WTC11 (cell line): Measurements from ENCODE around the gene PPP1R3E. TPM values are rescaled to one million over a fixed set of nuclear protein-coding genes. Genes with fewer than 3 reads are reported as not detected.

Experiments
- ATAC-seq: fragments of 200-7000 bp; cut with Tn5 transposase; 2 replicates; pipeline ENCODE4 v1.10.0; 2021; ENCODE audit warnings: mild to moderate bottlenecking, moderate library complexity
- CTCF ChIA-PET: fragments of 300-600 bp; sonication (Branson Sonifier 250); formaldehyde crosslinking; loops from one replicate; lab custom pipeline; 2021; ENCODE audit warnings: antibody characterized with exemption; lab: Charles Lee
- POLR2A ChIA-PET: fragments of 350-600 bp; sonication (Branson Sonifier 250); formaldehyde crosslinking; loops from one replicate; lab custom pipeline; 2021; ENCODE audit warnings: antibody characterized with exemption; lab: Charles Lee
- DNase-seq: peaks from one replicate; pipeline ENCODE4 v3.0.0; 2021; ENCODE audit warnings: low spot score
- H3K27ac Mint-ChIP-seq: 2 replicates; pipeline ENCODE4 v1.8.0; 2021; ENCODE audit warnings: mixed read lengths
- H3K27me3 Mint-ChIP-seq: 2 replicates; pipeline ENCODE4 v1.8.0; 2021; ENCODE audit warnings: low read depth, mild to moderate bottlenecking, moderate library complexity, mixed read lengths
- H3K36me3 Mint-ChIP-seq: 2 replicates; pipeline ENCODE4 v1.8.0; 2021; ENCODE audit warnings: mixed read lengths
- H3K4me1 Mint-ChIP-seq: 2 replicates; pipeline ENCODE4 v1.8.0; 2022; ENCODE audit warnings: mixed read lengths
- H3K4me3 Mint-ChIP-seq: 2 replicates; pipeline ENCODE4 v1.8.0; 2021; ENCODE audit warnings: mild to moderate bottlenecking, moderate library complexity, mixed read lengths
- H3K9me3 Mint-ChIP-seq: 2 replicates; pipeline ENCODE4 v1.8.0; 2021; ENCODE audit warnings: mixed read lengths
- ARID4B ChIP-seq: sonication (generic); formaldehyde crosslinking; IDR thresholded peaks from 2 replicates; pipeline ENCODE4 v1.8.0; 2023; ENCODE audit warnings: missing genetic modification reagents, mild to moderate bottlenecking, borderline replicate concordance
- ATF3 ChIP-seq: sonication (generic); formaldehyde crosslinking; conservative IDR thresholded peaks from 2 replicates; pipeline ENCODE4 v1.8.1; 2022; ENCODE audit warnings: mild to moderate bottlenecking, missing genetic modification reagents
- CBFB ChIP-seq: sonication (generic); formaldehyde crosslinking; IDR thresholded peaks from 2 replicates; pipeline ENCODE4 v1.8.1; 2022; ENCODE audit warnings: mild to moderate bottlenecking, low read depth, missing genetic modification reagents
- ELF4 ChIP-seq: sonication (generic); formaldehyde crosslinking; IDR thresholded peaks from 2 replicates; pipeline ENCODE4 v1.8.1; 2022; ENCODE audit warnings: low read depth, mild to moderate bottlenecking, moderate library complexity, missing genetic modification reagents
- FOXP1 ChIP-seq: sonication (generic); formaldehyde crosslinking; IDR thresholded peaks from 2 replicates; pipeline ENCODE4 v1.8.0; 2022; ENCODE audit warnings: missing genetic modification reagents, mild to moderate bottlenecking, moderate library complexity, borderline replicate concordance
- MAX ChIP-seq: sonication (generic); formaldehyde crosslinking; IDR thresholded peaks from 2 replicates; pipeline ENCODE4 v1.8.0; 2022; ENCODE audit warnings: mild to moderate bottlenecking, missing genetic modification reagents
- MXD4 ChIP-seq: fragments of 250-450 bp; sonication (Bioruptor Pico); IDR thresholded peaks from 2 replicates; pipeline ENCODE4 v1.8.0; 2021; ENCODE audit warnings: mild to moderate bottlenecking, moderate library complexity, borderline replicate concordance
- NFATC4 ChIP-seq: fragments of 250-450 bp; sonication (Bioruptor Pico); IDR thresholded peaks from 2 replicates; pipeline ENCODE4 v1.9.0; 2021; ENCODE audit warnings: mild to moderate bottlenecking
- OVOL2 ChIP-seq: fragments of 250-450 bp; sonication (Bioruptor Pico); IDR thresholded peaks from 2 replicates; pipeline ENCODE4 v1.9.0; 2021; ENCODE audit warnings: mild to moderate bottlenecking, borderline replicate concordance
- PRRX2 ChIP-seq: fragments of 250-450 bp; sonication (Bioruptor Pico); IDR thresholded peaks from 2 replicates; pipeline ENCODE4 v1.8.0; 2021; ENCODE audit warnings: mild to moderate bottlenecking
- SMAD3 ChIP-seq: sonication (generic); formaldehyde crosslinking; IDR thresholded peaks from 2 replicates; pipeline ENCODE4 v1.8.0; 2022; ENCODE audit warnings: missing genetic modification reagents, mild to moderate bottlenecking, borderline replicate concordance
- SMAD4 ChIP-seq: sonication (generic); formaldehyde crosslinking; IDR thresholded peaks from 2 replicates; pipeline ENCODE4 v1.8.0; 2022; ENCODE audit warnings: mild to moderate bottlenecking, missing genetic modification reagents
- ZBTB21 ChIP-seq: sonication (generic); formaldehyde crosslinking; IDR thresholded peaks from 2 replicates; pipeline ENCODE4 v1.8.1; 2023; ENCODE audit warnings: mild to moderate bottlenecking, missing genetic modification reagents, borderline replicate concordance
- ZNF121 ChIP-seq: sonication (generic); formaldehyde crosslinking; IDR thresholded peaks from 2 replicates; pipeline ENCODE4 v1.8.0; 2023; ENCODE audit warnings: missing genetic modification reagents
- ZNF232 ChIP-seq: sonication (generic); formaldehyde crosslinking; IDR thresholded peaks from 2 replicates; pipeline ENCODE4 v1.8.0; 2022; ENCODE audit warnings: mild to moderate bottlenecking, missing genetic modification reagents
- ZNF317 ChIP-seq: sonication (generic); formaldehyde crosslinking; IDR thresholded peaks from 2 replicates; pipeline ENCODE4 v1.8.1; 2023; ENCODE audit warnings: low read depth, mild to moderate bottlenecking, moderate library complexity, missing genetic modification reagents, borderline replicate concordance
- ZNF423 ChIP-seq: fragments of 250-450 bp; sonication (Bioruptor Pico); IDR thresholded peaks from 2 replicates; pipeline ENCODE4 v2.1.2; 2022; ENCODE audit warnings: mild to moderate bottlenecking, moderate library complexity
- total RNA-seq: library from RNA; stranded (reverse); gene quantifications from 3 replicates; pipeline ENCODE4 v1.2.3, GENCODE V29; 2021

PPP1R3E gene
- total RNA-seq, 1 experiment from 2014 or later: 7.4 TPM

GRCh38 chr14:23339506-23340268 lies 37.0 kb upstream of the PPP1R3E start:
- ATAC-seq: no peak
- 0 out of 2 replicates have a peak, but pooled peaks cover 4% of the 10 kb centered on the region for H3K4me1 Mint-ChIP-seq
- ChIA-PET POLR2A (no interaction called here), CTCF (no interaction called here)
- no peak overlapping the region for H3K27ac Mint-ChIP-seq
- TF ChIP-seq ZBTB21 (CRISPR knock-in tag) (no peak), ZNF121 (CRISPR knock-in tag) (no peak), MXD4 (CRISPR knock-in tag) (no peak), SMAD3 (no peak), ELF4 (CRISPR knock-in tag) (no peak), ZNF317 (CRISPR knock-in tag) (no peak), ARID4B (CRISPR knock-in tag) (no peak), ZNF232 (no peak), FOXP1 (CRISPR knock-in tag) (no peak), ATF3 (CRISPR knock-in tag) (no peak), ZNF423 (CRISPR knock-in tag) (no peak), OVOL2 (CRISPR knock-in tag) (no peak), SMAD4 (CRISPR knock-in tag) (no peak), MAX (CRISPR knock-in tag) (no peak), CBFB (CRISPR knock-in tag) (no peak)
- no peak for DNase-seq
- peaks cover 67% of the 10 kb centered on the region for H3K9me3 Mint-ChIP-seq
- H3K4me3 Mint-ChIP-seq: no peak overlapping the region
- peaks cover 48% of the 10 kb centered on the region for H3K27me3 Mint-ChIP-seq
- peaks cover 18% of the 10 kb centered on the region for H3K36me3 Mint-ChIP-seq

- TF ChIP-seq PRRX2 (CRISPR knock-in tag) (no peak), ARID4B (CRISPR knock-in tag) (no peak), NFATC4 (CRISPR knock-in tag) (no peak)
- ATAC-seq: no peak
- no peak overlapping the region for H3K27ac Mint-ChIP-seq
- POLR2A ChIA-PET: interaction anchor here (1.1 kb wide), 1 partner anchor 16 kb away, joined by 3 read pairs; no protein-coding TSS in a partner anchor
- no peaks in the 10 kb centered on the region for H3K4me1 Mint-ChIP-seq
- H3K27me3 Mint-ChIP-seq: peaks cover 42% of the 10 kb centered on the region
- CTCF ChIA-PET: interaction anchor here (1.2 to 1.9 kb wide), 2 partner anchors 10 to 25 kb away, joined by 4 to 8 read pairs; no protein-coding TSS in a partner anchor
- H3K4me3 Mint-ChIP-seq: no peak overlapping the region
- H3K36me3 Mint-ChIP-seq: peaks cover 12% of the 10 kb centered on the region
- no peak for DNase-seq
- peaks cover 51% of the 10 kb centered on the region for H3K9me3 Mint-ChIP-seq
These were observed 33.0 kb upstream of the PPP1R3E start for GRCh38 chr14:23335623-23336022.
